T47D (cell line): Measurements from ENCODE around the gene ADAMTS13.
"Not testable (repeated sequence)": the region's sequence is repeated elsewhere in the genome, so short reads cannot be mapped to it uniquely, and the experiment has no call there.

Source experiments
- DNase-seq, 2 experiments: peaks; one replicate each; pipeline versions ENCODE4 v3.0.0 to v3.0.0-alpha.2; 2011 to 2012; ENCODE audit warnings: low read depth in 1 of 2, low spot score in 1 of 2
- JUND ChIP-seq: IDR thresholded peaks from 2 replicates; pipeline ENCODE4 v1.6.1; 2012; ENCODE audit warnings: low read depth
- in situ Hi-C: cut with HindIII; loops from 2 replicates; pipeline ENCODE4 v1.10.0; 2016; ENCODE audit warnings: low sequenced_read_pairs, low pct_unique_long_range_greater_than_20kb

The ADAMTS13 gene

GRCh38 chr9:133437753-133438531, 15.8 kb downstream of the ADAMTS13 start:
- no peak for DNase-seq
- in situ Hi-C loops = no loop called here
- TF ChIP-seq JUND = no peak

- in situ Hi-C loops = no loop called here
- TF ChIP-seq JUND = no peak
- no peak for DNase-seq
Measured at GRCh38 chr9:133439337-133439736, 17.2 kb downstream of the ADAMTS13 start.

- in situ Hi-C loops = no loop called here
- DNase-seq = no peak
- no peak for TF ChIP-seq JUND
Measured at GRCh38 chr9:133440874-133441273, 18.7 kb downstream of the ADAMTS13 start.

- in situ Hi-C loops = no loop called here
- DNase-seq = no peak
- no peak for TF ChIP-seq JUND
Measured at GRCh38 chr9:133441571-133441970, 19.4 kb downstream of the ADAMTS13 start.

GRCh38 chr9:133443248-133443647, 21.1 kb downstream of the ADAMTS13 start:
- DNase-seq = no peak
- no peak for TF ChIP-seq JUND
- in situ Hi-C loops = no loop called here

- no peak for TF ChIP-seq JUND
- in situ Hi-C loops = no loop called here
- DNase-seq = no peak
Measured at GRCh38 chr9:133443982-133444381, 21.8 kb downstream of the ADAMTS13 start.

- TF ChIP-seq JUND = no peak
- no peak for DNase-seq
- in situ Hi-C loops = no loop called here
Measured at GRCh38 chr9:133445293-133445969, 23.3 kb downstream of the ADAMTS13 start.

- no peak for TF ChIP-seq JUND
- in situ Hi-C loops = no loop called here
- DNase-seq = no peak
Measured at GRCh38 chr9:133448487-133448972, 26.4 kb downstream of the ADAMTS13 start.

GRCh38 chr9:133449760-133450159, 27.6 kb downstream of the ADAMTS13 start:
- in situ Hi-C loops = no loop called here
- DNase-seq = no peak

GRCh38 chr9:133451865-133452264, 29.7 kb downstream of the ADAMTS13 start:
- in situ Hi-C loops = not testable (repeated sequence)

More at GRCh38 chr9:133449760-133450159, 27.6 kb downstream of the ADAMTS13 start:
- TF ChIP-seq JUND = no peak

GRCh38 chr9:133452562-133452961, 30.4 kb downstream of the ADAMTS13 start:
- DNase-seq = no peak
- in situ Hi-C loops = no loop called here
- no peak for TF ChIP-seq JUND

More at GRCh38 chr9:133451865-133452264, 29.7 kb downstream of the ADAMTS13 start:
- not testable (repeated sequence) for DNase-seq

GRCh38 chr9:133453651-133454050, 31.5 kb downstream of the ADAMTS13 start:
- DNase-seq = no peak
- no peak for TF ChIP-seq JUND
- in situ Hi-C loops = no loop called here

GRCh38 chr9:133454325-133454724, 32.2 kb downstream of the ADAMTS13 start:
- in situ Hi-C loops = no loop called here
- no peak for TF ChIP-seq JUND
- DNase-seq = no peak
